A673 (cell line): Measurements from ENCODE around the gene GRIA1.

Source experiments
- CTCF ChIP-seq: fragments of 300-800, 200-600 bp; sonication (generic); conservative IDR thresholded peaks from 2 replicates; pipeline ENCODE4 v1.5.1; 2017; ENCODE audit warnings: low read depth, mild to moderate bottlenecking, antibody characterized with exemption, low read length, moderate library complexity, mixed read lengths
- EZH2 ChIP-seq: fragments of 200-600 bp; sonication (generic); IDR thresholded peaks from 2 replicates; pipeline ENCODE4 v1.6.1; 2017; ENCODE audit warnings: borderline replicate concordance, low read depth, mild to moderate bottlenecking, mixed read lengths, antibody characterized with exemption, low read length; ENCODE audit not compliant: poor library complexity, severe bottlenecking

- TF ChIP-seq CTCF: 0 out of 2 replicates have a peak, but pooled peaks have one; percentile 13
- no peak for TF ChIP-seq EZH2
These were observed 44.4 kb upstream of the GRIA1 start for GRCh38 chr5:153445875-153446579.
